Nucleus accumbens (tissue), 56 donors: ENCODE measurements around the gene MRPL51.

ENCODE experiments used
- DNase-seq, 56 donors: peaks; one replicate each; lab custom pipeline; 2025; lab: John Stamatoyannopoulos, UW

The MRPL51 gene

DNA sequence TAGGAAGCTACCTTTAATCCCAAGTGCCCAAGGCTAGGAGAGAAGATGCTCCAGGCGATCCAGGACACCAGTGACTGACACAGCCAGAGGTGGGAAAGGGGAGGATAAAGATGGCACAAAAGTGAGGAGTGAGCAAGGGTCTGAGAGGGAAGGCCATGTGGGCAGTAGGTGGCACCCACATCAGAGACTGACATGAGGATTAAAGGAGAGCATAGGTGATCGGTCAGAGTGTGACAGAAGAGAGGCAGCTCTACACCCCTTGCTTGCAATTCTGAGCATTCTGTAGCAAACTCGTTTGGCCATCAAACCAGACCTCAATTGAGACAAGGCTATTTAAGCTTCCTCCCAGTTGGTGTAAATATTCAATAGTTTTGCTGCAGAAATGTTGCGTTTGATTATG is 49.0 kb downstream of the MRPL51 start:
- DNase-seq, result no peak

DNA sequence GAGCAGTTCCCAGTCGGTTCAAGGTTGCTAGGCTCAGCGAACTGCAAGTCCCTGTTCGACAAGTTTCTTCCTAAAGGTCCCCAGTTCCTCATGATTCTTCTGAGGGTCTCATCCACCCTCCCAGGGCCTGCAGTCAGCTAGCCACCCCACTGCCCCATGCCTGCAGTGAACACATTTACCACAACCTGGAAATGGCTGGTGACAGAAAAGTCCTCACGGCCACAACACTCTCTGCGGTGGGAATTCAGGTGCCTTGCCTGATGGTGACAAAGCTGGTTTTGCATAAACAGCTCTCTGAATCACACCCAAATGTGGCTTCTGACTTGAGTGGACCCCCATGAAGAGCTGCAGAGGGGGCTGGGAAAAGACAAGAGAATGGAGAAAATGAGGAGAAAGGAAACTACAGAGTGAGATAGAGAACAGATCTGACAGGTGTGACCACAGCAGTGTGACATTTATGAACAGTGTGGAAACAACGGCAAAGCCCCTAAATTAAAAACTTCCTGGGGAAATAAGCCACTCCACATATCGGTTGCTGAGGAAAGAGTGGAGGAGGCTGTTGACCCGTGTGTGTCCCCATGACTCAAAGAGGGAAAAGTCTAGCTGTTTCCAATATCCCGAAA is 49.6 kb downstream of the MRPL51 start:
- no peak for DNase-seq

- no peak for DNase-seq
Observed at GRCh38 chr12:6442836-6443235, 50.2 kb downstream of the MRPL51 start.
